DOHH2 (cell line): ENCODE measurements around the gene PGAM2.

Experiments used
- EZH2phosphoT487 ChIP-seq: fragments of 200-600 bp; sonication (generic); IDR thresholded peaks from 2 replicates; pipeline ENCODE4 v1.6.1; 2017; ENCODE audit warnings: borderline replicate concordance, mild to moderate bottlenecking, antibody characterized with exemption, low read length, moderate library complexity, mixed read lengths
- TF ChIP-seq, protein P1 (sequence below): fragments of 200-600 bp; sonication (generic); IDR thresholded peaks from one replicate; pipeline ENCODE4 v1.5.1; 2014; ENCODE audit warnings: antibody characterized with exemption, mild to moderate bottlenecking, low read depth, low read length; ENCODE audit not compliant: poor library complexity, severe bottlenecking

DNA sequence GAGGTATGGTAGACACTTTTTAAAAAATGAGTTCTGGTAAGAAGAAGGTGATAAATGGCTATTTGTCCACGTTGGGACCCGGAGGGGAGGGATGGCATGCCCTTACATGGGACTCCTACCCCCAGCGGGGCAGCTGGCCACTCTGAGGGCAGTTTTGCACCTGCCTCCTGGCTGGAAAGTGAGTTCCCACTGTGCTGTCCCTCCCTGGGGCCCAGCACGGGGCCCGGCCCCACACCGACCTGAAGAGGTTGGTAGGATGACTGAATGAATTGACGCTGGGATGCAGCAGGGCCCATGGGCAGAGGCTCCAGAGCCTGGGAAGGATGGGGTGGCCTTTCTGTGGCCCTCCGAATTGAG is 38.2 kb upstream of the PGAM2 start:
- TF ChIP-seq, protein P1, sequence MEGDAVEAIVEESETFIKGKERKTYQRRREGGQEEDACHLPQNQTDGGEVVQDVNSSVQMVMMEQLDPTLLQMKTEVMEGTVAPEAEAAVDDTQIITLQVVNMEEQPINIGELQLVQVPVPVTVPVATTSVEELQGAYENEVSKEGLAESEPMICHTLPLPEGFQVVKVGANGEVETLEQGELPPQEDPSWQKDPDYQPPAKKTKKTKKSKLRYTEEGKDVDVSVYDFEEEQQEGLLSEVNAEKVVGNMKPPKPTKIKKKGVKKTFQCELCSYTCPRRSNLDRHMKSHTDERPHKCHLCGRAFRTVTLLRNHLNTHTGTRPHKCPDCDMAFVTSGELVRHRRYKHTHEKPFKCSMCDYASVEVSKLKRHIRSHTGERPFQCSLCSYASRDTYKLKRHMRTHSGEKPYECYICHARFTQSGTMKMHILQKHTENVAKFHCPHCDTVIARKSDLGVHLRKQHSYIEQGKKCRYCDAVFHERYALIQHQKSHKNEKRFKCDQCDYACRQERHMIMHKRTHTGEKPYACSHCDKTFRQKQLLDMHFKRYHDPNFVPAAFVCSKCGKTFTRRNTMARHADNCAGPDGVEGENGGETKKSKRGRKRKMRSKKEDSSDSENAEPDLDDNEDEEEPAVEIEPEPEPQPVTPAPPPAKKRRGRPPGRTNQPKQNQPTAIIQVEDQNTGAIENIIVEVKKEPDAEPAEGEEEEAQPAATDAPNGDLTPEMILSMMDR, result no peak
- no peak for TF ChIP-seq EZH2phosphoT487
